SK-N-SH (cell line): ENCODE results near the gene EXOC6.

ENCODE experiments used
- CTCF ChIP-seq: fragments of 200-600 bp; sonication (generic); IDR thresholded peaks from 2 replicates; pipeline ENCODE4 v1.6.1; 2017; ENCODE audit warnings: antibody characterized with exemption, mild to moderate bottlenecking, moderate library complexity
- EZH2phosphoT487 ChIP-seq: fragments of 200-600 bp; sonication (generic); IDR thresholded peaks from 2 replicates; pipeline ENCODE4 v1.6.1; 2017; ENCODE audit warnings: low read depth, mixed run types, mild to moderate bottlenecking, antibody characterized with exemption, moderate library complexity, borderline replicate concordance
- FOXJ3 ChIP-seq: sonication (generic); formaldehyde crosslinking; IDR thresholded peaks from 2 replicates; pipeline ENCODE4 v1.5.1; 2020; ENCODE audit warnings: mild to moderate bottlenecking, missing genetic modification reagents
- MAX ChIP-seq: IDR thresholded peaks from 2 replicates; pipeline ENCODE4 v1.4.0; 2012; ENCODE audit warnings: low read depth
- NFIC ChIP-seq: IDR thresholded peaks from 2 replicates; pipeline ENCODE4 v1.4.0; 2012; ENCODE audit warnings: borderline replicate concordance
- NRF1 ChIP-seq: IDR thresholded peaks from 2 replicates; pipeline ENCODE4 v1.6.1; 2012; ENCODE audit warnings: low read depth, mild to moderate bottlenecking, low read length
- POLR2AphosphoS5 ChIP-seq: IDR thresholded peaks from 2 replicates; pipeline ENCODE4 v1.6.1; 2012; ENCODE audit warnings: low read depth, low read length
- SIN3A ChIP-seq: IDR thresholded peaks from 2 replicates; pipeline ENCODE4 v1.6.1; 2012; ENCODE audit warnings: low read depth, mild to moderate bottlenecking, low read length, moderate library complexity, borderline replicate concordance
- TCF12 ChIP-seq: IDR thresholded peaks from 2 replicates; pipeline ENCODE4 v1.4.0; 2012
- TEAD4 ChIP-seq: IDR thresholded peaks from 2 replicates; pipeline ENCODE4 v1.4.0; 2012; ENCODE audit warnings: mild to moderate bottlenecking, borderline replicate concordance; ENCODE audit not compliant: insufficient read depth
- USF2 ChIP-seq: fragments of 150-350 bp; IDR thresholded peaks from 2 replicates; pipeline ENCODE4 v1.6.1; 2017; ENCODE audit warnings: antibody characterized with exemption, low read length, low read depth, borderline replicate concordance
- YY1 ChIP-seq: IDR thresholded peaks from 2 replicates; pipeline ENCODE4 v1.4.0; 2012; ENCODE audit warnings: low read depth, mild to moderate bottlenecking

DNA sequence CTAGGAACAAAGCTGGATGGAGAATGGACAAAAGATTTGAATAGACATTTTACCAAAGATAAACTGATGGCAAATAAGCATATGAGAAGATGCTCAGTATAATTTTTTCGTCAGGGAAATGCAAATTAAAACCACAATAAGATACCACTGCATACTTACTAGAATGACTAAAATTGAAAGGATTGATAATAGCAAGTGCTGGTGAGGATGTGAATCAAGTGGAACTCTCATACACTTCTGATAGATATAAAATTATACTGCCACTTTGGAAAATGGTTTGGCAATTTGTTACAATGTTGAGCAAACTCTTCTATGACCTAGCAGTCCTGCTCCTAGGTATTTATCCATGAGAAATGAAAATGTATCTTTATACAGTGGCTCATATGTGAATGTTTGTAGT is 83.3 kb downstream of the EXOC6 start:
- no peak for TF ChIP-seq CTCF
- no peak for TF ChIP-seq TCF12
- TF ChIP-seq NRF1 = no peak
- no peak for TF ChIP-seq TEAD4
- TF ChIP-seq SIN3A = no peak
- no peak for TF ChIP-seq POLR2AphosphoS5
- no peak for TF ChIP-seq USF2
- no peak for TF ChIP-seq MAX
- TF ChIP-seq EZH2phosphoT487 = no peak
- TF ChIP-seq FOXJ3 = no peak
- TF ChIP-seq YY1 = no peak
- no peak for TF ChIP-seq NFIC
